H9 (cell line): ENCODE results near the gene SMCP. TPM values are rescaled to one million over a fixed set of nuclear protein-coding genes. Genes with fewer than 3 reads are reported as not detected.

Experiments used
- DNase-seq: peaks from one replicate; pipeline ENCODE4 v3.0.0-alpha.2; 2017
- H2AFZ ChIP-seq: one replicate; pipeline ENCODE4 v1.6.1; 2013; ENCODE audit warnings: mild to moderate bottlenecking, low read length, control low read depth, moderate library complexity
- H2AK5ac ChIP-seq: 2 replicates; pipeline ENCODE4 v1.6.1; 2013; ENCODE audit warnings: low read length, control low read depth, mixed read lengths; ENCODE audit not compliant: insufficient read length
- H2BK120ac ChIP-seq: one replicate; pipeline ENCODE4 v1.6.1; 2013; ENCODE audit warnings: low read depth, mild to moderate bottlenecking, low read length, control low read depth, inconsistent platforms; ENCODE audit not compliant: poor library complexity, severe bottlenecking
- H2BK12ac ChIP-seq: 2 replicates; pipeline ENCODE4 v1.6.1; 2013; ENCODE audit warnings: low read length, control low read depth, mixed read lengths, low read depth; ENCODE audit not compliant: insufficient read length
- H2BK15ac ChIP-seq: 2 replicates; pipeline ENCODE4 v1.6.1; 2013; ENCODE audit warnings: low read depth, low read length, control low read depth
- H2BK20ac ChIP-seq: one replicate; pipeline ENCODE4 v1.6.1; 2013; ENCODE audit warnings: low read depth, mild to moderate bottlenecking, low read length, control low read depth, inconsistent platforms; ENCODE audit not compliant: poor library complexity, severe bottlenecking
- H2BK5ac ChIP-seq: 2 replicates; pipeline ENCODE4 v1.6.1; 2013; ENCODE audit warnings: low read length, control low read depth, mixed read lengths; ENCODE audit not compliant: insufficient read length
- H3K14ac ChIP-seq: 2 replicates; pipeline ENCODE4 v1.6.1; 2013; ENCODE audit warnings: low read length, control low read depth; ENCODE audit not compliant: insufficient read depth
- H3K18ac ChIP-seq: 2 replicates; pipeline ENCODE4 v1.6.1; 2013; ENCODE audit warnings: low read depth, mild to moderate bottlenecking, mixed read lengths, low read length, control low read depth; ENCODE audit not compliant: insufficient read length
- H3K23ac ChIP-seq: 2 replicates; pipeline ENCODE4 v1.6.1; 2013; ENCODE audit warnings: low read length, control low read depth, mixed read lengths, low read depth; ENCODE audit not compliant: insufficient read length
- H3K23me2 ChIP-seq: 2 replicates; pipeline ENCODE4 v1.6.1; 2013; ENCODE audit warnings: low read depth, mild to moderate bottlenecking, mixed read lengths, low read length, control low read depth; ENCODE audit not compliant: insufficient read length, poor library complexity, severe bottlenecking
- H3K27ac ChIP-seq: 2 replicates; pipeline ENCODE4 v1.5.1; 2013; ENCODE audit warnings: low read length, control low read depth, mixed read lengths, low read depth; ENCODE audit not compliant: insufficient read length
- H3K27me3 ChIP-seq: 2 replicates; pipeline ENCODE4 v1.6.1; 2013; ENCODE audit warnings: low read length, control low read depth, inconsistent platforms; ENCODE audit not compliant: insufficient read depth
- H3K4ac ChIP-seq: 2 replicates; pipeline ENCODE4 v1.6.1; 2013; ENCODE audit warnings: low read depth, mild to moderate bottlenecking, control low read depth, inconsistent platforms, low read length, moderate library complexity
- H3K4me1 ChIP-seq: 2 replicates; pipeline ENCODE4 v1.6.1; 2013; ENCODE audit warnings: low read length, control low read depth, inconsistent platforms; ENCODE audit not compliant: insufficient read depth
- H3K4me2 ChIP-seq: 2 replicates; pipeline ENCODE4 v1.6.1; 2013; ENCODE audit warnings: low read length, control low read depth, mixed read lengths; ENCODE audit not compliant: insufficient read length, insufficient read depth
- H3K56ac ChIP-seq: 2 replicates; pipeline ENCODE4 v1.6.1; 2013; ENCODE audit warnings: low read depth, mild to moderate bottlenecking, mixed read lengths, low read length, control low read depth; ENCODE audit not compliant: insufficient read length
- H3K79me1 ChIP-seq: 2 replicates; pipeline ENCODE4 v1.6.1; 2013; ENCODE audit warnings: low read depth, mild to moderate bottlenecking, moderate library complexity, low read length, control low read depth, inconsistent platforms; ENCODE audit not compliant: insufficient read depth, poor library complexity, severe bottlenecking
- H3K79me2 ChIP-seq: 2 replicates; pipeline ENCODE4 v1.6.1; 2013; ENCODE audit warnings: low read length, control low read depth, inconsistent platforms; ENCODE audit not compliant: insufficient read depth
- H3K9ac ChIP-seq: 2 replicates; pipeline ENCODE4 v1.6.1; 2013; ENCODE audit warnings: low read length, control low read depth, mixed read lengths; ENCODE audit not compliant: insufficient read length; ENCODE audit errors: extremely low read depth
- H3K9me3 ChIP-seq: one replicate; pipeline ENCODE4 v1.6.1; 2013; ENCODE audit warnings: low read depth, low read length, inconsistent platforms; ENCODE audit not compliant: control insufficient read depth
- H3T11ph ChIP-seq: one replicate; pipeline ENCODE4 v1.6.1; 2013; ENCODE audit warnings: mild to moderate bottlenecking, low read length, control low read depth, inconsistent platforms
- H4K20me1 ChIP-seq: one replicate; pipeline ENCODE4 v1.6.1; 2013; ENCODE audit not compliant: control insufficient read depth, insufficient read length, insufficient read depth
- H4K5ac ChIP-seq: 2 replicates; pipeline ENCODE4 v1.6.1; 2013; ENCODE audit warnings: low read depth, mild to moderate bottlenecking, mixed read lengths, low read length, control low read depth; ENCODE audit not compliant: insufficient read length
- H4K8ac ChIP-seq: replicated peaks from 2 replicates; pipeline ENCODE4 v1.6.1; 2013; ENCODE audit warnings: low read length, control low read depth, mixed read lengths, low read depth; ENCODE audit not compliant: insufficient read length
- H4K91ac ChIP-seq: 2 replicates; pipeline ENCODE4 v1.6.1; 2013; ENCODE audit warnings: low read depth, mild to moderate bottlenecking, moderate library complexity, mixed read lengths, low read length, control low read depth; ENCODE audit not compliant: insufficient read length
- H3K27ac Mint-ChIP-seq, 3 experiments: 2 replicates in 2 of 3; 3 replicates in 1 of 3; pipeline ENCODE4 v1.8.0; 2020 to 2021; ENCODE audit warnings: mixed read lengths in 3 of 3, mild to moderate bottlenecking in 1 of 3, moderate library complexity in 1 of 3
- H3K27me3 Mint-ChIP-seq: 2 replicates; pipeline ENCODE4 v1.8.0; 2021; ENCODE audit warnings: low read depth, mild to moderate bottlenecking, moderate library complexity, mixed read lengths
- H3K36me3 Mint-ChIP-seq, 3 experiments: 2 replicates in 2 of 3; 3 replicates in 1 of 3; pipeline ENCODE4 v1.8.0; 2020 to 2021; ENCODE audit warnings: low read depth in 3 of 3, mixed read lengths in 3 of 3; ENCODE audit not compliant: insufficient read depth in 1 of 3
- H3K4me1 Mint-ChIP-seq, 2 experiments: 2 replicates each; pipeline ENCODE4 v1.8.0; 2020; ENCODE audit warnings: mixed read lengths in 2 of 2
- H3K4me3 Mint-ChIP-seq, 2 experiments: 2 replicates in 1 of 2; 3 replicates in 1 of 2; pipeline ENCODE4 v1.8.0; 2020 to 2021; ENCODE audit warnings: mild to moderate bottlenecking in 2 of 2, mixed read lengths in 2 of 2, moderate library complexity in 1 of 2
- H3K9me3 Mint-ChIP-seq, 2 experiments: 2 replicates in 1 of 2; 3 replicates in 1 of 2; pipeline ENCODE4 v1.8.0; 2020; ENCODE audit warnings: mild to moderate bottlenecking in 2 of 2, mixed read lengths in 2 of 2, moderate library complexity in 1 of 2
- CTCF ChIP-seq: fragments of 200-600 bp; sonication (generic); conservative IDR thresholded peaks from 3 replicates; pipeline ENCODE4 v1.8.0; 2021; ENCODE audit warnings: antibody characterized with exemption, mild to moderate bottlenecking
- WGBS: extraction: QIAGEN DNeasy Blood & Tissue Kit; methylation state at CpG from one replicate; pipeline ENCODE4 v1.1.7; 2013; ENCODE audit warnings: missing lambda C conversion rate, low lambda C conversion rate, mixed read lengths; ENCODE audit not compliant: insufficient read length; ENCODE audit errors: extremely low coverage; 5-methylcytosine and 5-hydroxymethylcytosine counted together
- total RNA-seq: library from RNA; stranded (reverse); gene quantifications from 2 replicates; pipeline ENCODE4 v1.2.1, GENCODE V29; 2021

The SMCP gene
- total RNA-seq, 1 experiment from 2014 or later: not detected

- Histone ChIP-seq H3K4me2 (no peak overlapping the region), H3K4me1 (no peaks in the 10 kb centered on the region), H2BK15ac (no peak overlapping the region), H3K56ac (no peak overlapping the region), H3K4ac (no peak overlapping the region), H4K91ac (no peak overlapping the region), H3K23ac (no peak overlapping the region), H2BK120ac (no peak overlapping the region), H2AFZ (no peak overlapping the region), H4K5ac (no peak overlapping the region), H3K9ac (no peak overlapping the region), H3K79me1 (no peaks in the 10 kb centered on the region), H3K27me3 (no peaks in the 10 kb centered on the region), H3T11ph (no peak overlapping the region), H2BK12ac (no peak overlapping the region), H2AK5ac (no peak overlapping the region), H3K27ac (no peak overlapping the region), H2BK5ac (no peak overlapping the region), H4K8ac (no peak overlapping the region), H3K79me2 (no peaks in the 10 kb centered on the region), H2BK20ac (no peak overlapping the region), H3K14ac (no peak overlapping the region), H3K23me2 (no peaks in the 10 kb centered on the region), H3K18ac (no peak overlapping the region), H4K20me1 (no peaks in the 10 kb centered on the region), H3K9me3 (no peaks in the 10 kb centered on the region)
- no CpG with 5 or more reads among the region's 3 CpGs for WGBS
- no peak overlapping the region for H3K27ac Mint-ChIP-seq
- peaks cover 81 to 85% of the 10 kb centered on the region in 2 experiments for H3K9me3 Mint-ChIP-seq
- TF ChIP-seq CTCF: no peak
- H3K4me3 Mint-ChIP-seq: no peak overlapping the region
- no peak for DNase-seq
- H3K27me3 Mint-ChIP-seq: peaks cover 2% of the 10 kb centered on the region
- peaks cover 0 to 14% (median 0%) of the 10 kb centered on the region in 3 experiments; a peak in 3 of 7 replicates for H3K36me3 Mint-ChIP-seq
- H3K4me1 Mint-ChIP-seq: no peaks in the 10 kb centered on the region
These were observed 8.0 kb downstream of the SMCP start for GRCh38 chr1:152886085-152886484.
